Adipocyte (in vitro differentiated cells): ENCODE measurements around the gene CHN1.

Experiments
- DNase-seq: peaks from one replicate; pipeline ENCODE4 v3.0.0-alpha.2; 2015; ENCODE audit warnings: low read depth
- H3K27me3 ChIP-seq: replicated peaks from 2 replicates; pipeline ENCODE4 v1.7.0; 2013; ENCODE audit warnings: mild to moderate bottlenecking, low read length, moderate library complexity; ENCODE audit not compliant: control insufficient read depth, insufficient read depth
- H3K36me3 ChIP-seq: 2 replicates; pipeline ENCODE4 v1.7.0; 2013; ENCODE audit warnings: low read length, mild to moderate bottlenecking, moderate library complexity; ENCODE audit not compliant: control insufficient read depth, insufficient read depth, severe bottlenecking
- H3K4me1 ChIP-seq: 2 replicates; pipeline ENCODE4 v1.7.0; 2013; ENCODE audit warnings: mild to moderate bottlenecking, low read length, moderate library complexity; ENCODE audit not compliant: control insufficient read depth, insufficient read depth
- H3K4me3 ChIP-seq: 2 replicates; pipeline ENCODE4 v1.7.0; 2013; ENCODE audit warnings: mild to moderate bottlenecking, low read length, moderate library complexity
- H3K9ac ChIP-seq: 2 replicates; pipeline ENCODE4 v1.7.0; 2013; ENCODE audit warnings: mild to moderate bottlenecking, low read length, moderate library complexity
- H3K9me3 ChIP-seq: 2 replicates; pipeline ENCODE4 v1.7.0; 2013; ENCODE audit warnings: mild to moderate bottlenecking, low read length, moderate library complexity; ENCODE audit not compliant: control insufficient read depth

CHN1 gene

DNA sequence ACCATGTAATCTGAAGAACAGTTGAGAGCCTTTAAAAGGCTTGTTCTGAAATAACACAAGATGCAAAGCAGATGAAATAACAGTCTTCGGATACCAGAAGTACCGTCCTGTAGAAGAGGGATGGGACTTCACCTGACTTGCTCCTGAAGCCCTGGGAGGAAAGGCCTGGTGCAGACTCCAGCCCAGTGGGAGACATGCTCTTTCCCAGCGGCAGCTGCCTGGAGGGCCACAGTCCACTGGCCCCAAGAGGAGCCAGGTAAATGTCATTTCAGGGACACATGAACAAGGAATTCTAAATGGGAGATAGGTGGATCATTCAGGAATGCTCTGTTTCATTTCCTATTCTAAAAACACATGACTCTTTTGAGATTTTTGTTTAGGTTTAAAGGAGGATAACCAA is 22.6 kb upstream of the CHN1 start:
- Histone ChIP-seq H3K9me3 (no peaks in the 10 kb centered on the region), H3K4me1 (peaks cover 5% of the 10 kb centered on the region), H3K27me3 (no peaks in the 10 kb centered on the region), H3K36me3 (no peaks in the 10 kb centered on the region), H3K9ac (no peak overlapping the region), H3K4me3 (no peak overlapping the region)
- DNase-seq, result no peak

DNA sequence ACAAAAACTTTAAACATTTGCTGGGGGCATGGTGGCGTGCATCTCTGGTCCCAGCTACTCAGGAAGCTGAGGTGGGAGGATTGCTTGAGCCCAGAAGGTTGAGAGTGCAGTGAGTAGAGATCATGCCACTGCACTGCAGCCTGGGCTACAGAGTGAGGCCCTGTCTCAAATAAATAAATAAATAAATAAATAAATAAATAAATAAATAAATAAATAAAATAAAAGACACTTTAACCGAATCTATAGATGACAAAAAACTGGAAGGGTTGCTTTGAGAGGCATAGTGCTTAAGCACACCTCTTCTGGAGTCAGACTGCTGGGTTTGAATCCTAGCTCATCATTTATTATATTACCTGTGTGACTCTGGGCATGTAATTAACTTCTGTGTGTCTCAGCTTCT is 21.2 kb upstream of the CHN1 start:
- Histone ChIP-seq H3K27me3 (no peaks in the 10 kb centered on the region), H3K36me3 (no peaks in the 10 kb centered on the region), H3K9me3 (no peaks in the 10 kb centered on the region), H3K9ac (no peak overlapping the region), H3K4me3 (no peak overlapping the region), H3K4me1 (peaks cover 5% of the 10 kb centered on the region)
- DNase-seq, result no peak

DNA sequence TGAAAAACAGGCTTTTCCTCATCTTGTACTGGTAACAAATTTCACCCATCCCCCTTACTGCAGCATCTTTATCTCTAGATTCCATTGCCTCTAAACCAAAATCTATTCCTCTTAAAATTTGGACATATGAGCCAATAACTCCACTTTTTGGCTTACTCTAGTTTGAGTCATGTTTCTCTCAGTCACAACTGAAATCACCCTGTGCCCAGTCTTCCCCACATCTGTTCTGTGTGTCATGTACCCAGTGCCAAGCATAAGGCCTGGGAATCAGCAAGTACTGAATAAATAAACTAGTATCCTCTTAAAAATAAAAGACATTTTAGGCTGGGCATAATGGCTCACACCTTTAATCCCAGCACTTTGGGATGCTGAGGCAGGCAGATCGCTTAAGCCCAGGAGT is 20.8 kb upstream of the CHN1 start:
- H3K9me3 ChIP-seq, result no peaks in the 10 kb centered on the region
- no peaks in the 10 kb centered on the region for H3K36me3 ChIP-seq
- no peak overlapping the region for H3K9ac ChIP-seq
- H3K27me3 ChIP-seq, result no peaks in the 10 kb centered on the region
- peaks cover 5% of the 10 kb centered on the region for H3K4me1 ChIP-seq
- no peak for DNase-seq
- no peak overlapping the region for H3K4me3 ChIP-seq

DNA sequence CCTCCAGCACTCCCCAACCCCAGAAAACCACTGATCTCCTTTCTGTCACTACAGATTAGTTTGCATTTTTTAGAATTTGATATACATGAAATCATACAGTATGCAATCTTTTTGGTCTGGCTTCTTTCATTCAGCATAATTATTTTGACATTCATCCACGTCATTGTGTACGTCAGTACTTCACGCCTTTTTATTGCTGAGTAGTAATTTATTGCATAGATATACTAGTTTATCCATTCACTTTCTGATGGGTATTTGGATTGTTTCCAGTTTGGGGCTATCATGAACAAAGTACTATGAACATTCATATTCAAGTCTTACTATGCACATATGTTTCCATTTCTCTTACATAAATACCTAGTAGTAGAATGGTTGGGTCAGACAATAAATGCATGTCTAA is 20.1 kb upstream of the CHN1 start:
- DNase-seq, result no peak
- Histone ChIP-seq H3K9ac (no peak overlapping the region), H3K27me3 (no peaks in the 10 kb centered on the region), H3K9me3 (no peaks in the 10 kb centered on the region), H3K4me3 (no peak overlapping the region), H3K4me1 (peaks cover 3% of the 10 kb centered on the region), H3K36me3 (no peaks in the 10 kb centered on the region)

DNA sequence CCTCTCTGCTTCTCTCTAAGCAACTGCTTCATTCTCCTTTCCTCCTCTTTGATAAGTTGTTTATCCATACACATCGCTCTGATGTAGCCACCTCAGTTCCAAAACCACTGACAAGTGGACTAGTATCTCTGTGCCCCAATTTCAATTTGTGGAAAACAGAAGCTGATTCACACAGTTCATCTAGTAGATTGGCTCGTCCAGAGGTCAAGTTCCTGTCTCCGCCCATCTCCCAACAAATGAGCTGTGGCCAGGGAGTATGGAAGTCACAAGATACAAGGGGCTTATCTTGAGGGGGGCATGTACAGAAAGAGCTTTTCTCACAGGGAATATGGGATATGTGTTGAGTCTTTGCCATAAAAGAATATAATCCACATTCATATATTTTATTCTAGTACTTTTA is 17.7 kb upstream of the CHN1 start:
- Histone ChIP-seq H3K27me3 (no peaks in the 10 kb centered on the region), H3K4me1 (peaks cover 3% of the 10 kb centered on the region)
- DNase-seq, result no peak

DNA sequence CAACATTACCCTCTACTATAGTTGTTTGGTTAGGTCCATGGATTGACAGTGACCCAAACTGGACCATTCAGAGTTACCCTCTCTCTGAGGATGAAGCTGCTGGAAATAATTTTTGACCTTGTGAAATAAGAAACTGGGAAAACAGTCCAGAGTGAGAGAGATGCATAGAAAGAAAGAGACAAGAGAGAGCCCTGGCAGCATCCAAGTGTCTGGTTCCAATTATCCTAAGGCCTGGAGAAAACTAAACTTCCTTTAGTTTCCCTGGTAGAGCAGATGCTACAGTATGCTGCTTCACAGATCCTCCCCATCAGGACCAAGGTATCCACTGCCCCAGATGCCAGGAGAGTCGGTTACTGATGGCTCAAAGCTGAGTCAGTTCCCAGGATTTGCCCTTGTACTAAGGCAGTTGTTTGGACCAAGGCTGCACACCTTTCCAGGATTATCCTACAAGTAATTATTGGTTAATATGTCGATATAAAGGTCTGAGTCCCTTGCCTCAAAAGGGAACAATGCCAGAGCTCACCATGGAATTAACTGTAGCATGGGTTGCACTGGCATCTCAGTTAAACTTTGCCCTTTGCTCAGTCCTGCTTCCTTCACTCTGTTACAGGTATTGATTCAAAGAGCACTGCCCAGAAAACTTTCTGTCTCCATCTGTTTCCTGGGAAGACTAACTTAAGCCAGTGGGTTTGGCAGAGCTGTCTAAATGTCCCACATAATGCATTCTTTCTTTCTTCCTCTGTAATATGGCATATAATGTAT is 14.6 kb upstream of the CHN1 start:
- no peaks in the 10 kb centered on the region for H3K4me1 ChIP-seq
- H3K36me3 ChIP-seq, result no peaks in the 10 kb centered on the region
- H3K27me3 ChIP-seq, result no peaks in the 10 kb centered on the region
- DNase-seq, result no peak
- H3K4me3 ChIP-seq, result no peak overlapping the region
- no peaks in the 10 kb centered on the region for H3K9me3 ChIP-seq
- H3K9ac ChIP-seq, result no peak overlapping the region

More for the DNA sequence above, 17.7 kb upstream of the CHN1 start:
- Histone ChIP-seq H3K9me3 (no peaks in the 10 kb centered on the region), H3K9ac (no peak overlapping the region), H3K36me3 (no peaks in the 10 kb centered on the region), H3K4me3 (no peak overlapping the region)

DNA sequence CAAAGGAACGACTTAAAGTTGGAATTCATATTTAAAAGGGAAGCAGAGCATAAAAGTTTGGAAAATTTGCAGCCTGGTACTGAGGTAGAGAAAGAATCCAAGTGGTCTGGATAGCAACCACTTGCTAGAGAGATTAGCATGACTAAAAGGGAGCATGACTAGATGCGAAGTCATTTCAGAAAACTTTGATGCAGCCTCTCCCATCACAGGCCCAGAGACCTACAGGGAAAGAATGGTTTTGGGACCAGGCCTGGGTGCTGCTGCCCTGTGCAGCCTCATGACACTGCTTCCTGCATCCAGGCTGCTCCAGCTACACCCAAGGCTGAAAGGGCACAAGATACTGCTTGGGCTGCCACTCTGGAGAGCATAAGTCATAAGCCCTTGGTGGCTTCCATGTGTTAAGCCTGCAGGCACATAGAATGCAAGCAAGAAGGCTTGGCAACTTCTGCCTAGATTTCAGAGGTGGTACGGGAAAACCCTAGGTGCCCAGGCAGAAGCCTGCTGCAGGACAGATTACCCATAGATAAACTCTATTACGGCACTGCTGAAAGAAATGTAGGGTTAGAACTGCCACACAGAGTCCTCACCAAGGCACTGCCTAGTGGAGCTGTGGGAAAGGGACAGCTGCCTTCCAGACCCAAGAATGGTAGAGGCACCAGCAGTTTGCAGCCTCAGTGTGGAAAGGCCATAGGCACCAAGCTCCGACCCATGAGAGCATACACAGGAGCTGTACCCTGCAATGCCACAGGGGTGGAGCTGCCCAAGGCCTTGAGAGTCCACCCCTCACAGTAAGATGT is 12.6 kb upstream of the CHN1 start:
- DNase-seq, result no peak
- Histone ChIP-seq H3K27me3 (no peaks in the 10 kb centered on the region), H3K4me3 (no peak overlapping the region), H3K36me3 (no peaks in the 10 kb centered on the region), H3K4me1 (no peaks in the 10 kb centered on the region), H3K9ac (no peak overlapping the region), H3K9me3 (no peaks in the 10 kb centered on the region)

DNA sequence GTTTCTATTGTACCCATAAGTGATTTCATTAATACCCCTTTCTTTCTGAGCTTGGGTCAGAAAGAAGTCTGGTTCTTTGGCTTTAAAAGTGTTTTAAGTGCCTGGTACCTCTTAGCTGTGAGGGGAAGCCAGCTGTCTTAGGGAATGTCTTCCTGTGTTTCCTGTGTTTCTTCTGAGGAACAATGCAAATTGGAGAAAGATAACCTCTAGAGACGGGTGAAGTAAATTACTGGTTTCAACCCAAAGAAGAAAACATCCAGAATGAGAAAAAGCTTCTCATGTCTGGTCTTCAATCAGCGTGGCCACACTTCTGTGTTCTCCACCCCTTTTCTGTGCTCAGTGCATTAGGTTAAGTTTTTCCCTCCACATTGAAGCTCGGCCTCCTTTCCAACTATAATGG is 10.2 kb upstream of the CHN1 start:
- Histone ChIP-seq H3K4me3 (no peak overlapping the region), H3K9me3 (no peaks in the 10 kb centered on the region), H3K36me3 (no peaks in the 10 kb centered on the region), H3K9ac (no peak overlapping the region), H3K27me3 (peaks cover 4% of the 10 kb centered on the region), H3K4me1 (no peaks in the 10 kb centered on the region)
- DNase-seq, result no peak

DNA sequence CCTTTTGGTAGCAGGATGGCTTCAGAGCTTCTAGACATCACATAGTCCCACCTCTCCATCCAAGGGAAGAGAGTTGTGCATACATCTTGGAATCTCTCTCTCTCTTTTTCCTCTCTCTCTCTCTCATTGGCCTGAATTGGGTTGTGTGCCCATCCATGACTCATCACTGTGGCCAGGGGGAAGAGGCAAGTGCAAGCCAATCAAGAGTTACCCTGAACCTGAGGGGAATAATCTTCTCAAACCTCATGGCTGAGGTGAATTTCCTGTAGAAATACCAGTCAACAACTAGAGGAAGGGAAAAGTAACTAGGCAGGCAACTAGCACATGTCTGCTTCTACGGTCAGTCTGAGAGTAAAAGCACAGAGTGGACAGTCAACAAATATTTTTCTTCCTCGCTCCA is 7.3 kb upstream of the CHN1 start:
- no peak overlapping the region for H3K4me3 ChIP-seq
- no peaks in the 10 kb centered on the region for H3K9me3 ChIP-seq
- peaks cover 8% of the 10 kb centered on the region for H3K27me3 ChIP-seq
- no peak overlapping the region for H3K9ac ChIP-seq
- H3K36me3 ChIP-seq, result no peaks in the 10 kb centered on the region
- no peaks in the 10 kb centered on the region for H3K4me1 ChIP-seq
- DNase-seq, result no peak

DNA sequence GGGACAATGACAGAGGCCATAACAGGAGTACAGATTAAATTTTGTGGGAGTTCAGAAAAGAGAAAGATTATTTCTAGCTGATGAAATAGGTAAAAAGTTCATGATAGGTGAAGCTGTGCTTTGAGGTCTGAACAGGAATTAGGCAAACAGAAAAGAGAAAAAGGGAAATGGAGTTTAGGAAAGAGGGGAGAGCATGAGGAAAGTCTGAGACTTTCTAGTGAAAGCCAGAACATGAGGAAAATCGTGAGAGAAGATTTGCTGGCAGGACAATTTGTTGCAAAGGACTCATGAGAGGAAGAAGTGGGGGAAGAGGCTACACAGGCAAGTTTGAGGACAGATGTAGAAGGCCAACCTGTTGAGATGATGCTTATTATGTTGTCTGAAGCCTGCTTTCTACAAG is 6.3 kb upstream of the CHN1 start:
- Histone ChIP-seq H3K9ac (no peak overlapping the region), H3K4me1 (no peaks in the 10 kb centered on the region), H3K9me3 (no peaks in the 10 kb centered on the region), H3K4me3 (no peak overlapping the region), H3K27me3 (peaks cover 17% of the 10 kb centered on the region), H3K36me3 (no peaks in the 10 kb centered on the region)
- no peak for DNase-seq

DNA sequence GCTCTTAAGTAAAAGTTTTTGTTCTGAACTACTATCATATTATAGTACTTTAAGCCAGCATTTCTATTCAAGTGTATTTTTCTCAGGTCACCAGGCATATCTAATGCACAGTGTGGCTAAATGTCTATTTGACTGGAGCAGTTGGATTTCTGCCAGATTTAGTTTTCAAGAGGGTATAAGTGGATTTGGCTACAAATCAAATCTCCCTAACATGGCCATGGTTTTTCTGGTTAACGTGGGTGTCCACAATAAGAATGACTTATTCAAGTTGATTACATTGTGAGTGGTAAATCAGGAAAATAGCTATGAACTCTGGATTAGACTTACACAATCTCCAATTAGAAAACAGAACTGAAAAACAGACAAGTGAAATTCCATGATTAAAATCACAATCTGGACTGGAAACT is 5.7 kb upstream of the CHN1 start:
- no peak for DNase-seq
- H3K9me3 ChIP-seq, result no peaks in the 10 kb centered on the region
- H3K36me3 ChIP-seq, result no peaks in the 10 kb centered on the region
- peaks cover 24% of the 10 kb centered on the region for H3K27me3 ChIP-seq
- H3K4me3 ChIP-seq, result no peak overlapping the region
- H3K4me1 ChIP-seq, result no peaks in the 10 kb centered on the region
- H3K9ac ChIP-seq, result no peak overlapping the region
